NCI-H345 treated with DMSO at 0.1 percent for 48 hours (cell line): Measurements from ENCODE around the gene DENND4A.
"Not testable (repeated sequence)": the region's sequence is repeated elsewhere in the genome, so short reads cannot be mapped to it uniquely, and the experiment has no call there.

Experiments used
- DNase-seq: peaks from one replicate; lab custom pipeline; 2025; ENCODE audit not compliant: unreplicated experiment; lab: John Stamatoyannopoulos, UW

DENND4A gene

DNA sequence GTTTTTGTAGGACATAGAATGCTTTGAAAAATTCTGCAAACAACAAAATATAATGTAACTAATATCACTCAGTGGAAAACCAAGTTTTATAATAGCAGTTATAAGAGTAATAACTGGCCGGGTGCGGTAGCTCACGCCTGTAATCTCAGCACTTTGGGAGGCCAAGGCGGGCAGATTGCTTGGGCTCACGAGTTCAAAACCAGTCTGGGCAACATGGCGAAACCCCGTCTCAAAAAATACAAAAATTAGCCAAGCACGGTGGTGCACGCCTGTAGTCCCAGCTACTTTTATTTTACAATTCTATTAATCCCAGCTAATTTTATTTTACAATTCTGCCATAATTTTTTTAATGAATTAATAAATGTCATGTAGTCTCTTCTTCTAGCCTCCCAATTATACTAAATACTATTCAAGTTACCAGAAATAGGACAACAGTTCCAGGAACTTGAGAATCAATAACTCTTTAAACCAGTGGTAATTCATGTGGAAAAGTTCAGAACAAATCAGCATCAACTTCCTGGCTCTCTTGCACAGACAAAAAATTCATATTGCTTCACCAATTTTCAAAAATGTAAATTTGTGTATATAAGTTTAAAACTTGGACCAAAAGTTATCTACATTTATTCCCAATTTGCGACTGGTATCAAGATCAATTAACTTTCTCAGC, 2.2 kb downstream of the DENND4A start:
- no peak for DNase-seq

- DNase-seq = no peak
Measured at GRCh38 chr15:65789105-65789504, 3.0 kb downstream of the DENND4A start.

DNA sequence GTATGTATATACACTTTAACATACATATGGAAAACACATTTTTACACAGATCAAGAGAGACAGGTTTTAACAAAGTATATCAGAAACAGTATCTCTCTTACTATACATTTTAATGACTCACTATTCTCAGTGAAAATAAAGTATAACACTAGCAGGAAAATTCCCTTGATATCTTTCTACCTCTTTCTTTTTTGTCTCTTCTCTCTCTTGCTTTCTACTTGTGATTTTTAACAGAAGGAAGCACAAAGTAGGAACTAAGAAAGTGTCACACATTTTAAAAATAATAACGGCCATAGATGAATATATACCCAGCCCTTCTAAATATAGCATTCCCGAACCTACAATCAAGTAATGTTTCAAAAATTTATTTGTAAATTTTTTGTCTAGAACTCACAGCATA, 4.8 kb downstream of the DENND4A start:
- DNase-seq = no peak

DNA sequence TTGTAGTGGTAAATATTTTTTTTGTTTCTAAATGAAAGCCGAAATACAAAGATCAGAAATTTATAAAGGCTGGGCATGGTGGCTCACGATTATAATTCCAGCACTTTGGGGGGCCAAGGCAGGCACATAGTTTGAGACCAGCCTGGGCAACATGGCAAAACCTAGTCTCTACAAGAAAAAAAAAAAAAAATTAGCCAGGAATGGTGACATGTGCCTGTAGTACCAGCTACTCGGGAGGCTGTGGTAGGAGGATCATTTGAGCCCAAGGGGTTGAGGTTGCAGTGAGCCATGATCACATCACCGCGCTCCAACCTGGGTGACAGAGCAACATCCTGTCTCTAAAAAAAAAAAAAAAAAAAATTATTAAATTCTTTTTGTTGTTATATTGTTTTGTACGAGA, 6.9 kb downstream of the DENND4A start:
- DNase-seq = no peak

DNA sequence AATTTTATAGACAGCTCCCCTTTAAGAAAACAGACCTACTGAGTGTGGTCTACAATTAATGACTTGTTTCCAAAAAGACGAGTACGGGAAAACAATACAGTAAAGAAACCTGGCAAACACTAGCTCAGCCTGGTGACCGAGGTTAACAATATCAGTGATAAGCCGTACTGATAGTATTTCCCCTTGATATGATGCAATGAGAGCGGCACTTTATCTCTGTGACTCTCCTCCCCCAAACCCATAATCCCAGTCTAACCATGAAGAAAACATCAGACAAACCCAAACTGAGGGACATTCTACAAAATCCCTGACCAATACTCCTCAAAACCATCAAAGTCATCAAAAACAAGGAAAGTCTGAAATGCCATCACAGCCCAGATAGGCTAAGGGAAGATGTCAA, 8.2 kb downstream of the DENND4A start:
- DNase-seq = no peak

DNA sequence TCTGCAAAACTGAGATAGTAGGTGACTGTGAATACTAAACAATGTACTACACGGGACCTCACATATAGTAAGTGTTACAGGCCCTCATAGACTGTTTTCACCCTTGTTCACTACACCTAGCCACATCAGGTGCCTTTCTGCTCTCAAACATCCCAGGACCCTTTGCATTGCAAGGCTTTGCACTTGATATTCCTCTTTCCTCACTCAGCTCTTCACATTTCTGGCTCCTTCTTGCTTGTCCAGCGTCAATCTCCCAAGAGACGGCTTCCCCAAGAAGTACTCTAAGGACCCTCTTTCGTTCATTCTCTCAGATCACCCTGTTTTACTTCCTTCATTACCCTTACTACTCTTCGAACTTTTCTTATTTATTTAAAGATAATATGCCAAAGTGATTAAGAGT, 10.0 kb downstream of the DENND4A start:
- no peak for DNase-seq

GRCh38 chr15:65778701-65779100, 13.4 kb downstream of the DENND4A start:
- DNase-seq = not testable (repeated sequence)

GRCh38 chr15:65778269-65778668, 13.8 kb downstream of the DENND4A start:
- DNase-seq = no peak

GRCh38 chr15:65777843-65778242, 14.2 kb downstream of the DENND4A start:
- DNase-seq = no peak

DNA sequence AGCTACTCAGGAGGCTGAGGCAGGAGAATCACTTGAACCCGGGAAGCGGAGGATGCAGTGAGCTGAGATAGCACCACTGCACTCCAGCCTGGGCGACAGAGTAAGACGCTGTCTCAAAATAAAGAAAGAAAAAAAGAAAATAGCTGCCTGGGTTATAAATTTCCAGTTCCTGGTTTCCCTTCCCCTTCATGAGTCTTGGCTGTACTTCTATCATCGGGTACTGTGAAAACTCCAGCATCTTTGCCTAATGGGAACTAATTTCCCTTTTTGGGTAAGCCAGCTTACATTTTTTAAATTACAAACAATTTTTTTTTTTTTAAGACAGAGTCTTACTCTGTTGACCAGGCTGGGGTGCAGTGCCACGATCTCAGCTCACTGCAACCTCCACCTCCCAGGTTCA, 15.0 kb downstream of the DENND4A start:
- no peak for DNase-seq

GRCh38 chr15:65773386-65774111, 18.5 kb downstream of the DENND4A start:
- no peak for DNase-seq

DNA sequence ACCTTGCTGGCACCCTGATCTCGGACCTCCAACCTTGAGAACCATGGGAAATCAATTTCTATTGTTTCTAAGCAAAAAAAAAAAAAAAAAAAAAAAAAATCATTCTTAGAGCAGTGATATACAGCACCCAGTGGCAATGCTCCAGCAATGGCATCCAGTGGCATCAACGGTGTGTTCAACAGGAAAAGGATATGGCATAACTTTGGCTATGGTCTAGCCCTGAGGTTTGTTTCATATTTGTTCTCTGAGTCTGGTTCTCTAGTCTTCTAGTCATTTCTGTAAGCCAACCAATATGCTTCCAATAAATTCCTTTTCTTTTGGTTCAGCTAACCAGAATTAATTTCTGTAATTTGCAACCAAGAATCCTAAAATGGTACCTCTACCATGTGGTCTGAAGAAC, 19.2 kb downstream of the DENND4A start:
- no peak for DNase-seq

DNA sequence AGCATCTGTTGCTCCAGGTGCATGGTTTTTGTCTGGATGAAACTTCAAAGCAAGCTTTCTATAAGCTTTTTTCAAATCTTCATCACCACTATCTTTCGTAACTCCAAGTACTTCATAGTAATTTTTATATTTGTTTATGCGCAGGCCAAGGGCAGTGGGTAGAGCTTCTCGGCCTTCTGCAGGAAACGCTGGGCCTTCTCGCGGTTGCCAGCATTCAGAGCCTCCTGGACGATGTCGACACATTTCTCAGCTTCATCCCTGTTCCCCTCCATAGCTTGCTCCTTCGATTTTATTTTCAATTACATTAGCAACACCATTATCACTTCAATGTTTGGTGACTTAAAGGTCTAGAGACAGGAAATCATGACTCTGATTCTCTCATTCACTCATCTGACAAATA, 20.2 kb downstream of the DENND4A start:
- no peak for DNase-seq

DNA sequence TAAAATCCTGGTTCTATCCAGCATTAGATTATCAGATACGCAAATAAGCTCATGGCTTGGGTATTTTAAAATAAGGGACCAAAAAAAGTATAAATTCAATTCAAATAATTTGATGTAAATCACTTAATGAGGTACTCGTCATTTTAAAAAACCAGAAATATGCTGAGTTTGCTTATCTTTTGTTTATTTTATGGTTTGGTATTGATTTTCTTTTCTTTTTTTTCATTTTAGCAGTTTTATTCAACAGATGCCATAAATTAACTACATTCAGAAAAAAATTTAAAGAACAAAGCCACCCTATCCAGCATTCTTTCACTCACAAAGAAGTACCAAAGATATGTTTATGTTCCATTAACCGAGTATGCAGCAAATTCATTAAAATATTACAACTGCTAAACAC, 22.6 kb downstream of the DENND4A start:
- no peak for DNase-seq

DNA sequence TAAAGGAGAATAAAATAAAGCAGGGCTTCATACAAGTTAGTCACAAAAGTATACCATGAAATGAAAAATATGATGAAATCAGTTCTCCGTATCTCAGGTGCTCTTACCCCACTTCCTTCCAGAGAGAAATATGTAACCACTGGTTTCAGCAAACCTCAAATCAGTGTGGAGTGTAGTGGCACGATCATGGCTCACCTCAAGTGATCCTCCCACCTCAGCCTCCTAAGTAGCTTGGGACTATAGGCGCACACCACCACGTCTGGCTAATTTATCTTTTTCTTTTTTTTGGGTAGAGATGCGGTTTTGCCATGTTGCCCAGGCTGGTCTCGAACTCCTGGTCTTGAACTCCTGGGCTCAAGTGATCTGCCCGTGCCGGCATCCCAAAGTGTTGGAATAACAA, 24.2 kb downstream of the DENND4A start:
- DNase-seq = no peak

- no peak for DNase-seq
Measured at GRCh38 chr15:65767264-65767595, 24.9 kb downstream of the DENND4A start.

DNA sequence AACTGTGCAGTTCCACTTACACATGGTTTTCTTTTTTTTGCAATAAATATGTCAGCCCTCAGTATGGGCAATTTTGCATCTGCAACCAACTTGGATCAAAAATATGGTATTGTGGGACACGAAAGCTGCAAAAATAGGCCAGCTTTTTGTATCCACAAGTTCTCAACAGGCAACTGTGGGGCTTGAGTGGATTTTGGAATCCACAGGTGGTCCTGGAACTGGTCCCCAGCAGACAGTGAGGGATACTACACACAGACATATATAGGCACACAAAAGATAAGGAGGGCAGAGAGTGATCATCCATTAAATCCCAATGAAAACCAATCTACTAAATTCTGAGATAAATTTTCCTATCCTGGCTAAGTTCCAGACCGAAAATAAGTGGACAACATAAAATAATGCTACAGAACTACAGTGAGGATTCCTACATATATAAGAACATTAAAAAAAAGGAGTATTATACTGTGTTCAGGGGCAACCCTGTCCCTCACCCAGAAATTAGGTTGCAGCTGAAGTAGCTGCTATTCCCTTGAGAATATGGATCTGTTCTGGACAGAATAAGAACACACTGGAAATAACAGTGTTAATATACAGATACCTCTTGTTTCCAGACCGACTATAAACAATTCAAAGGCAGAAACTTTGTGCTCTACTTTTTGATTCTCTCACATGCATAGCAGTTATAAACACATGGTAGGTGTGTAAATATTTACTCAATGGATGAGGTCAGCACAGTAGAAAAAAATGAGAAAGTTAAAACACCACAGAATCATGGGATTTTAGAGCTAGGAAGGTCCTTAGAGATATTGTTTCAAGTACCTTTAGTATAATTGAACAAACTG, 25.4 kb downstream of the DENND4A start:
- no peak for DNase-seq

DNA sequence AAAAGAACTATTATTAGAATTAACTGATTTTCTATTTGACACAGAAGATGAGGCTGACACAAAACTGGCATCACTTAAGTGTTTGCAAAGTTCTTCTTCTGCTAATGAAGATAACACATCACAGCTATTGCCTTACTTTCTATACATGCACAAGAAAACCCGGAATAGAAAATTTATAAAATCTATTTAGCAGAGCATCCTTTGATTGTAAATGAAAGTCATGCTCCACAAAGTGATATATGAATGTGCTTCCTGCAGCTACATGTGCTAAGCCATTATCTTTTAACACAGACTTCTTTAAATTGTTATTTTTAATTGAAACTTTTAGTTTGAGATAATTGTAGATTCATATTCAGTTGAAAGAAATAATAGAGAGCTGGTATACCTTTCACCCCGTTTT, 27.0 kb downstream of the DENND4A start:
- no peak for DNase-seq

DNA sequence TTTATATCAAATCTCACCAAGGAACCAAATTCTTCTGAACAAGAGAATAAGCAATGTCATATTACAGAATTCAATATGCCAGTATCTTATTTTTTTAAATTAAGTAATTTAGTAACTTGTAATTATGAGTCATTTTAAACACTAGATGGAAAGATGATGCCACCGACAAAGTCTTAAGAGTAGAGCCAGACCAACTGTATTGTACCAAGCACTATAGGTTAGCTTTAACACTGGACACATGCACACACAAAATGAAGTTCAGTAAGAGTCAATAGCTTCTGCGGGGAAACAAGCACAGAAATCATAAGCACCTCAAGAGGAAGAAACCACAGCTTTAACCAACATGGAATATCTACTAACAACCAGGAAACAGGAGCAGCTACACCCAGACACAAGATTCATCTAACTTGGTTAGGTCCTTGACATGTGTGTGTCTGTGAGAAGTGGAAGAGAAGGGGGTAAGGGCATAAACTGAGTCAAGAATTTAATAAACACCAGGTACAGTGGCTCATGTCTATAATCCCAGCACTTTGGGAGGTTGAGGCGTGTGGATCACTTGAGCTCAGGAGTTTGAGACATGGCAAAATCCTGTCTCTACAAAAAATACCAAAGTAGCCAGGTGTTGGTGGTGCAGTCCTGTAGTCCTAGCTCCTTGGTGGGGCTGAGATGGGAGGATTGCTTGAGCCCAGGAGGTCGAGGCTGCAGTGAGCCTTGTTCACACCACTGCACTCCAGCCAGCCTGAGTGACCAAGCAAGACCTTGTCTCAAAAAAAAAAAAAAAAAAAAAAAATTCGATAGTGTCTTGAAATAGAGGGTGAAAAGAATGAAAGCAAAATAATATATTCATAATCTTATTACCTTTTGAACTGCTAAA, 28.9 kb downstream of the DENND4A start:
- DNase-seq = no peak

DNA sequence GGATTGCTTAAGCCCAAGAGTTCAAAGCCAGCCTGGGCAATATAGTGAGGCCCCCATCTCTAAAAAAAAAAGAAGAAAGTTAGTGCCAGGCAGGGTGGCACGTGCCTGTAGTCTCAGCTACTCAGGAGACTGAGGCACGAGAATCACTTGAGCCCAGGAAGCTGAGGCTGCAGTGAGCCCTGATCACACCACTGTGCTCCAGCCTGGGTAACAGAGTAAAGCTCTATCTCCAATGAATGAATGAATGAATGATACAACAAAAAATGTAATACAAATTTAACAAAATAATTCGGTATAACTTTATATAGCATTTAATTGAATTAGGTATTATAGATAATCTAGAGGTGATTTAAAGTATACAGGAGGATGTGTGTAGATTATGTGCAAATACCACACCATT, 29.7 kb downstream of the DENND4A start:
- no peak for DNase-seq
